PC-3 (cell line): Measurements from ENCODE around the gene ZNF516. TPM values are rescaled to one million over a fixed set of nuclear protein-coding genes. Genes with fewer than 3 reads are reported as not detected.

Source experiments
- ATAC-seq: fragments of 200-7000 bp; cut with Tn5 transposase; 2 replicates; pipeline ENCODE4 v1.9.1; 2020; ENCODE audit warnings: mild to moderate bottlenecking, moderate library complexity
- BruUV-seq: library from RNA; stranded (reverse); fragments of 400-500 nt; replicated peaks from 2 replicates; lab custom pipeline; 2021; lab: Mats Ljungman, UMichigan
- CTCF ChIA-PET: fragments of 300-600 bp; sonication (Branson Sonifier 250); formaldehyde crosslinking; loops from one replicate; lab custom pipeline; 2022; ENCODE audit warnings: antibody characterized with exemption; lab: Charles Lee
- POLR2A ChIA-PET: fragments of 300-600 bp; sonication (Branson Sonifier 250); formaldehyde crosslinking; loops from one replicate; lab custom pipeline; 2022; ENCODE audit warnings: antibody characterized with exemption; ENCODE audit not compliant: unreplicated experiment; lab: Charles Lee
- DNase-seq: peaks from one replicate; pipeline ENCODE4 v3.0.0-alpha.2; 2015
- H2AFZ ChIP-seq: fragments of 300-600 bp; sonication (generic); 2 replicates; pipeline ENCODE4 v1.6.0; 2016; ENCODE audit warnings: antibody characterized with exemption, low read length
- H3F3A ChIP-seq: fragments of 300-600 bp; sonication (generic); one replicate; pipeline ENCODE4 v1.6.0; 2017; ENCODE audit warnings: antibody characterized with exemption, low read length, control low read depth, mild to moderate bottlenecking; ENCODE audit not compliant: unreplicated experiment
- H3K27ac ChIP-seq: fragments of 300-600 bp; sonication (generic); 2 replicates; pipeline ENCODE4 v1.5.1; 2016; ENCODE audit warnings: mild to moderate bottlenecking, low read length
- H3K27me3 ChIP-seq: fragments of 300-600 bp; sonication (generic); 2 replicates; pipeline ENCODE4 v1.6.1; 2016; ENCODE audit warnings: low read length, mixed read lengths
- H3K36me3 ChIP-seq: fragments of 300-600 bp; sonication (generic); 2 replicates; pipeline ENCODE4 v1.6.1; 2016; ENCODE audit warnings: low read depth, mixed run types, low read length, mixed read lengths
- H3K4me1 ChIP-seq: fragments of 300-600 bp; sonication (generic); 2 replicates; pipeline ENCODE4 v1.5.1; 2016; ENCODE audit warnings: low read length; ENCODE audit not compliant: insufficient read depth
- H3K4me2 ChIP-seq: fragments of 300-600 bp; sonication (generic); 2 replicates; pipeline ENCODE4 v1.6.0; 2016; ENCODE audit warnings: low read length
- H3K4me3 ChIP-seq: fragments of 300-600 bp; sonication (generic); 2 replicates; pipeline ENCODE4 v1.5.1; 2016; ENCODE audit warnings: mild to moderate bottlenecking, low read length, mixed read lengths
- H3K79me2 ChIP-seq: fragments of 300-600 bp; sonication (generic); 2 replicates; pipeline ENCODE4 v1.6.1; 2017; ENCODE audit warnings: low read length, mixed read lengths
- H3K9ac ChIP-seq: fragments of 300-600 bp; sonication (generic); 2 replicates; pipeline ENCODE4 v1.6.0; 2016; ENCODE audit warnings: mild to moderate bottlenecking, low read length
- H3K9me2 ChIP-seq: fragments of 300-600 bp; sonication (generic); replicated peaks from 2 replicates; pipeline ENCODE4 v1.6.1; 2016; ENCODE audit warnings: mixed run types, low read length, mixed read lengths
- H3K9me3 ChIP-seq: fragments of 300-600 bp; sonication (generic); 2 replicates; pipeline ENCODE4 v1.6.1; 2016; ENCODE audit warnings: low read length, mixed read lengths
- H4K20me1 ChIP-seq: fragments of 300-600 bp; sonication (generic); 2 replicates; pipeline ENCODE4 v1.6.1; 2016; ENCODE audit warnings: low read length, mixed read lengths
- EZH2 ChIP-seq: fragments of 300-600 bp; sonication (generic); IDR thresholded peaks from one replicate; pipeline ENCODE4 v1.6.1; 2017; ENCODE audit warnings: antibody characterized with exemption, mild to moderate bottlenecking, low read length; ENCODE audit not compliant: unreplicated experiment
- EZH2phosphoT487 ChIP-seq: fragments of 300-600 bp; sonication (generic); IDR thresholded peaks from 2 replicates; pipeline ENCODE4 v1.6.1; 2018; ENCODE audit warnings: mild to moderate bottlenecking, antibody characterized with exemption, low read length, borderline replicate concordance
- intact Hi-C: fragments of 100-400 bp; cut with micrococcal nuclease; formaldehyde crosslinking; loops from 2 replicates; pipeline ENCODE4 v1.9.0; 2023
- total RNA-seq: library from RNA; depleted of rRNA; stranded (reverse); fragments of >200 nt; gene quantifications from 2 replicates; pipeline ENCODE4 v1.2.3, GENCODE V29; 2014
- TF ChIP-seq, protein P1 (sequence below): fragments of 300-600 bp; sonication (generic); conservative IDR thresholded peaks from 2 replicates; pipeline ENCODE4 v1.5.1; 2017; ENCODE audit warnings: antibody characterized with exemption, low read depth, mild to moderate bottlenecking, low read length

Gene ZNF516
- total RNA-seq, 1 experiment from 2014 or later, result 4.0 TPM

GRCh38 chr18:76448256-76449110, 46.6 kb downstream of the ZNF516 start:
- CTCF ChIA-PET, result no interaction called here
- Histone ChIP-seq H3K79me2 (no peaks in the 10 kb centered on the region), H3K9ac (no peak overlapping the region), H3K9me3 (no peaks in the 10 kb centered on the region), H3K4me2 (no peak overlapping the region), H3F3A (no peaks in the 10 kb centered on the region), H4K20me1 (no peaks in the 10 kb centered on the region), H2AFZ (no peak overlapping the region), H3K36me3 (no peaks in the 10 kb centered on the region), H3K4me1 (peaks cover 16% of the 10 kb centered on the region), H3K4me3 (no peak overlapping the region), H3K9me2 (no peaks in the 10 kb centered on the region), H3K27ac (no peak overlapping the region), H3K27me3 (peaks cover 43% of the 10 kb centered on the region)
- POLR2A ChIA-PET, result no interaction called here
- intact Hi-C loops, result no loop called here
- ATAC-seq, result no peak
- TF ChIP-seq EZH2, result no peak
- TF ChIP-seq EZH2phosphoT487, result no peak
- TF ChIP-seq, protein P1, sequence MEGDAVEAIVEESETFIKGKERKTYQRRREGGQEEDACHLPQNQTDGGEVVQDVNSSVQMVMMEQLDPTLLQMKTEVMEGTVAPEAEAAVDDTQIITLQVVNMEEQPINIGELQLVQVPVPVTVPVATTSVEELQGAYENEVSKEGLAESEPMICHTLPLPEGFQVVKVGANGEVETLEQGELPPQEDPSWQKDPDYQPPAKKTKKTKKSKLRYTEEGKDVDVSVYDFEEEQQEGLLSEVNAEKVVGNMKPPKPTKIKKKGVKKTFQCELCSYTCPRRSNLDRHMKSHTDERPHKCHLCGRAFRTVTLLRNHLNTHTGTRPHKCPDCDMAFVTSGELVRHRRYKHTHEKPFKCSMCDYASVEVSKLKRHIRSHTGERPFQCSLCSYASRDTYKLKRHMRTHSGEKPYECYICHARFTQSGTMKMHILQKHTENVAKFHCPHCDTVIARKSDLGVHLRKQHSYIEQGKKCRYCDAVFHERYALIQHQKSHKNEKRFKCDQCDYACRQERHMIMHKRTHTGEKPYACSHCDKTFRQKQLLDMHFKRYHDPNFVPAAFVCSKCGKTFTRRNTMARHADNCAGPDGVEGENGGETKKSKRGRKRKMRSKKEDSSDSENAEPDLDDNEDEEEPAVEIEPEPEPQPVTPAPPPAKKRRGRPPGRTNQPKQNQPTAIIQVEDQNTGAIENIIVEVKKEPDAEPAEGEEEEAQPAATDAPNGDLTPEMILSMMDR, result no peak
- no peak for DNase-seq
- no TSS peak for BruUV-seq

GRCh38 chr18:76447258-76447890, 47.7 kb downstream of the ZNF516 start:
- no peak overlapping the region for H2AFZ ChIP-seq
- H3K4me2 ChIP-seq, result no peak overlapping the region
- peaks cover 16% of the 10 kb centered on the region for H3K4me1 ChIP-seq
- H4K20me1 ChIP-seq, result no peaks in the 10 kb centered on the region
- TF ChIP-seq, protein P1, result no peak
- TF ChIP-seq EZH2 (no peak), EZH2phosphoT487 (no peak)
- no peak overlapping the region for H3K27ac ChIP-seq
- CTCF ChIA-PET, result no interaction called here
- H3K36me3 ChIP-seq, result no peaks in the 10 kb centered on the region
- H3K9me3 ChIP-seq, result no peaks in the 10 kb centered on the region
- H3K9ac ChIP-seq, result no peak overlapping the region
- ATAC-seq, result no peak
- H3K79me2 ChIP-seq, result no peaks in the 10 kb centered on the region
- H3F3A ChIP-seq, result no peaks in the 10 kb centered on the region
- no peak for DNase-seq
- POLR2A ChIA-PET, result no interaction called here
- H3K9me2 ChIP-seq, result no peaks in the 10 kb centered on the region
- no peak overlapping the region for H3K4me3 ChIP-seq
- H3K27me3 ChIP-seq, result peaks cover 31% of the 10 kb centered on the region
- no TSS peak for BruUV-seq
- intact Hi-C loops, result no loop called here
